Neural cell (in vitro differentiated cells): ENCODE data around the gene LATS2. TPM values are rescaled to one million over a fixed set of nuclear protein-coding genes. Genes with fewer than 3 reads are reported as not detected.

ENCODE experiments used
- H2AFZ ChIP-seq: fragments of 200-600, 300-800 bp; sonication (generic), shearing (Covaris generic); 2 replicates; pipeline ENCODE4 v1.6.0; 2014; ENCODE audit warnings: low read depth, mild to moderate bottlenecking, antibody characterized with exemption, low read length, moderate library complexity
- H3F3A ChIP-seq: fragments of 200-600 bp; shearing (Covaris generic); 2 replicates; pipeline ENCODE4 v1.6.1; 2016; ENCODE audit warnings: mild to moderate bottlenecking, moderate library complexity, mixed read lengths, antibody characterized with exemption, low read length; ENCODE audit not compliant: insufficient read depth, poor library complexity, severe bottlenecking
- H3K27ac ChIP-seq: fragments of 200-600, 300-800 bp; sonication (generic), shearing (Covaris generic); 2 replicates; pipeline ENCODE4 v1.5.1; 2014; ENCODE audit warnings: mild to moderate bottlenecking, low read length, moderate library complexity
- H3K27me3 ChIP-seq: fragments of 300-800, 200-600 bp; sonication (generic), shearing (Covaris generic); 2 replicates; pipeline ENCODE4 v1.6.0; 2014; ENCODE audit warnings: mild to moderate bottlenecking, low read depth, low read length, moderate library complexity; ENCODE audit not compliant: insufficient read depth
- H3K36me3 ChIP-seq: fragments of 300-800, 200-600 bp; sonication (generic), shearing (Covaris generic); 2 replicates; pipeline ENCODE4 v1.5.1; 2014; ENCODE audit warnings: mild to moderate bottlenecking, antibody characterized with exemption, low read length, moderate library complexity; ENCODE audit not compliant: insufficient read depth
- H3K4me2 ChIP-seq: fragments of 300-800, 200-600 bp; sonication (generic), shearing (Covaris generic); 2 replicates; pipeline ENCODE4 v1.6.0; 2014; ENCODE audit warnings: mild to moderate bottlenecking, low read length
- H3K4me3 ChIP-seq: fragments of 300-800, 200-600 bp; sonication (generic), shearing (Covaris generic); 2 replicates; pipeline ENCODE4 v1.5.1; 2014; ENCODE audit warnings: mild to moderate bottlenecking, low read length, moderate library complexity
- H3K79me2 ChIP-seq: fragments of 200-600 bp; shearing (Covaris generic); replicated peaks from 2 replicates; pipeline ENCODE4 v1.6.0; 2014; ENCODE audit warnings: mild to moderate bottlenecking, low read length, moderate library complexity; ENCODE audit not compliant: insufficient read depth
- H3K9ac ChIP-seq: fragments of 300-800, 200-600 bp; sonication (generic), shearing (Covaris generic); 2 replicates; pipeline ENCODE4 v1.6.1; 2016; ENCODE audit warnings: mild to moderate bottlenecking, low read length, mixed read lengths
- H3K9me2 ChIP-seq: fragments of 200-600 bp; shearing (Covaris generic); 2 replicates; pipeline ENCODE4 v1.6.1; 2016; ENCODE audit warnings: mild to moderate bottlenecking, low read length, mixed read lengths; ENCODE audit not compliant: insufficient read depth
- H3K9me3 ChIP-seq: fragments of 200-600, 300-800 bp; sonication (generic), shearing (Covaris generic); 2 replicates; pipeline ENCODE4 v1.6.1; 2016; ENCODE audit warnings: mild to moderate bottlenecking, mixed run types, low read length, moderate library complexity, mixed read lengths
- H4K20me1 ChIP-seq: fragments of 200-600 bp; shearing (Covaris generic); 2 replicates; pipeline ENCODE4 v1.6.1; 2016; ENCODE audit warnings: mild to moderate bottlenecking, mixed run types; ENCODE audit not compliant: insufficient read depth
- EP300 ChIP-seq: fragments of 450-650 bp; conservative IDR thresholded peaks from 2 replicates; pipeline ENCODE4 v1.6.1; 2014; ENCODE audit warnings: antibody characterized with exemption, mild to moderate bottlenecking, moderate library complexity; ENCODE audit not compliant: poor library complexity, severe bottlenecking
- EZH2 ChIP-seq: fragments of 200-600, 300-800 bp; shearing (Covaris generic), sonication (generic); IDR thresholded peaks from 2 replicates; pipeline ENCODE4 v1.6.1; 2014; ENCODE audit warnings: antibody characterized with exemption, low read length, borderline replicate concordance, mild to moderate bottlenecking; ENCODE audit not compliant: insufficient read depth, poor library complexity, severe bottlenecking
- MXI1 ChIP-seq: fragments of 450-650 bp; conservative IDR thresholded peaks from 2 replicates; pipeline ENCODE4 v1.6.1; 2014; ENCODE audit warnings: antibody characterized with exemption, mild to moderate bottlenecking; ENCODE audit not compliant: poor library complexity, severe bottlenecking
- POLR2AphosphoS5 ChIP-seq: IDR thresholded peaks from 2 replicates; pipeline ENCODE4 v1.6.1; 2012
- RAD21 ChIP-seq: fragments of 450-650 bp; conservative IDR thresholded peaks from 2 replicates; pipeline ENCODE4 v1.6.1; 2014; ENCODE audit warnings: antibody characterized with exemption, mild to moderate bottlenecking, moderate library complexity
- SMC3 ChIP-seq: fragments of 450-650 bp; conservative IDR thresholded peaks from 2 replicates; pipeline ENCODE4 v1.6.1; 2014; ENCODE audit warnings: antibody characterized with exemption, mild to moderate bottlenecking, moderate library complexity; ENCODE audit not compliant: poor library complexity
- TAF1 ChIP-seq: IDR thresholded peaks from 2 replicates; pipeline ENCODE4 v1.6.1; 2012; ENCODE audit warnings: low read depth
- polyA plus RNA-seq: library from polyadenylated mRNA; depleted of rRNA; stranded (reverse); fragments of >200 nt; gene quantifications from 2 replicates; pipeline ENCODE4 v1.2.3, GENCODE V29; 2014
- TF ChIP-seq, protein P1 (sequence below): IDR thresholded peaks from 2 replicates; pipeline ENCODE4 v1.6.1; 2012; ENCODE audit warnings: borderline replicate concordance
- TF ChIP-seq, protein P2 (sequence below): fragments of 450-650 bp; IDR thresholded peaks from 2 replicates; pipeline ENCODE4 v1.5.1; 2014; ENCODE audit warnings: antibody characterized with exemption, mild to moderate bottlenecking, moderate library complexity; ENCODE audit not compliant: poor library complexity, severe bottlenecking

LATS2 gene
- polyA plus RNA-seq, 1 donor from 2014 or later, result 2.6 TPM

DNA sequence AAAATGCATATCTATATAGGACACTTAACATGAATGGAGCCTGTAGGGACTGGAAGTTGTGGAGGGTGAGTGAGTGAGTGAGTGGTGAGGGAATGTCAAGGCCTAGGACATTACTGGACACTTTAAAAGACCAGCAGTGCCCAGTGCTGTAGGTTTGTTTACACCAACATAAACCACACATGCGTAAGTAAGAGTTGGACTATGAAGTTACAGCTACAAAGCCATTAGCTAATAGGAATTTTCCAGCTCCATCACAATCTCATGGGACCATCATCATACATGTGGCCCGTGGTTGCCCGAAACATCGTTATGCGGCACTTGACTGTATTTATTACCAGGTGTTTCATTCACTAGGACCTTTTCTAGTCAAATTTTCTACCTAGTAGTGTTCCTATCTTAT is 49.2 kb downstream of the LATS2 start:
- Histone ChIP-seq H3K27me3 (no peaks in the 10 kb centered on the region), H3K27ac (no peak overlapping the region), H3K36me3 (no peaks in the 10 kb centered on the region), H2AFZ (no peak overlapping the region), H3K4me2 (no peak overlapping the region), H3K9ac (no peak overlapping the region), H3K9me3 (no peaks in the 10 kb centered on the region), H3K4me3 (no peak overlapping the region), H3K9me2 (no peaks in the 10 kb centered on the region), H3K79me2 (no peaks in the 10 kb centered on the region), H4K20me1 (no peaks in the 10 kb centered on the region), H3F3A (no peaks in the 10 kb centered on the region)
- TF ChIP-seq POLR2AphosphoS5 (no peak), SMC3 (no peak), EP300 (no peak), MXI1 (no peak), RAD21 (no peak), TAF1 (no peak)
- TF ChIP-seq, protein P1, sequence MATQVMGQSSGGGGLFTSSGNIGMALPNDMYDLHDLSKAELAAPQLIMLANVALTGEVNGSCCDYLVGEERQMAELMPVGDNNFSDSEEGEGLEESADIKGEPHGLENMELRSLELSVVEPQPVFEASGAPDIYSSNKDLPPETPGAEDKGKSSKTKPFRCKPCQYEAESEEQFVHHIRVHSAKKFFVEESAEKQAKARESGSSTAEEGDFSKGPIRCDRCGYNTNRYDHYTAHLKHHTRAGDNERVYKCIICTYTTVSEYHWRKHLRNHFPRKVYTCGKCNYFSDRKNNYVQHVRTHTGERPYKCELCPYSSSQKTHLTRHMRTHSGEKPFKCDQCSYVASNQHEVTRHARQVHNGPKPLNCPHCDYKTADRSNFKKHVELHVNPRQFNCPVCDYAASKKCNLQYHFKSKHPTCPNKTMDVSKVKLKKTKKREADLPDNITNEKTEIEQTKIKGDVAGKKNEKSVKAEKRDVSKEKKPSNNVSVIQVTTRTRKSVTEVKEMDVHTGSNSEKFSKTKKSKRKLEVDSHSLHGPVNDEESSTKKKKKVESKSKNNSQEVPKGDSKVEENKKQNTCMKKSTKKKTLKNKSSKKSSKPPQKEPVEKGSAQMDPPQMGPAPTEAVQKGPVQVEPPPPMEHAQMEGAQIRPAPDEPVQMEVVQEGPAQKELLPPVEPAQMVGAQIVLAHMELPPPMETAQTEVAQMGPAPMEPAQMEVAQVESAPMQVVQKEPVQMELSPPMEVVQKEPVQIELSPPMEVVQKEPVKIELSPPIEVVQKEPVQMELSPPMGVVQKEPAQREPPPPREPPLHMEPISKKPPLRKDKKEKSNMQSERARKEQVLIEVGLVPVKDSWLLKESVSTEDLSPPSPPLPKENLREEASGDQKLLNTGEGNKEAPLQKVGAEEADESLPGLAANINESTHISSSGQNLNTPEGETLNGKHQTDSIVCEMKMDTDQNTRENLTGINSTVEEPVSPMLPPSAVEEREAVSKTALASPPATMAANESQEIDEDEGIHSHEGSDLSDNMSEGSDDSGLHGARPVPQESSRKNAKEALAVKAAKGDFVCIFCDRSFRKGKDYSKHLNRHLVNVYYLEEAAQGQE, result no peak
- TF ChIP-seq, protein P2, sequence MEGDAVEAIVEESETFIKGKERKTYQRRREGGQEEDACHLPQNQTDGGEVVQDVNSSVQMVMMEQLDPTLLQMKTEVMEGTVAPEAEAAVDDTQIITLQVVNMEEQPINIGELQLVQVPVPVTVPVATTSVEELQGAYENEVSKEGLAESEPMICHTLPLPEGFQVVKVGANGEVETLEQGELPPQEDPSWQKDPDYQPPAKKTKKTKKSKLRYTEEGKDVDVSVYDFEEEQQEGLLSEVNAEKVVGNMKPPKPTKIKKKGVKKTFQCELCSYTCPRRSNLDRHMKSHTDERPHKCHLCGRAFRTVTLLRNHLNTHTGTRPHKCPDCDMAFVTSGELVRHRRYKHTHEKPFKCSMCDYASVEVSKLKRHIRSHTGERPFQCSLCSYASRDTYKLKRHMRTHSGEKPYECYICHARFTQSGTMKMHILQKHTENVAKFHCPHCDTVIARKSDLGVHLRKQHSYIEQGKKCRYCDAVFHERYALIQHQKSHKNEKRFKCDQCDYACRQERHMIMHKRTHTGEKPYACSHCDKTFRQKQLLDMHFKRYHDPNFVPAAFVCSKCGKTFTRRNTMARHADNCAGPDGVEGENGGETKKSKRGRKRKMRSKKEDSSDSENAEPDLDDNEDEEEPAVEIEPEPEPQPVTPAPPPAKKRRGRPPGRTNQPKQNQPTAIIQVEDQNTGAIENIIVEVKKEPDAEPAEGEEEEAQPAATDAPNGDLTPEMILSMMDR, result no peak

DNA sequence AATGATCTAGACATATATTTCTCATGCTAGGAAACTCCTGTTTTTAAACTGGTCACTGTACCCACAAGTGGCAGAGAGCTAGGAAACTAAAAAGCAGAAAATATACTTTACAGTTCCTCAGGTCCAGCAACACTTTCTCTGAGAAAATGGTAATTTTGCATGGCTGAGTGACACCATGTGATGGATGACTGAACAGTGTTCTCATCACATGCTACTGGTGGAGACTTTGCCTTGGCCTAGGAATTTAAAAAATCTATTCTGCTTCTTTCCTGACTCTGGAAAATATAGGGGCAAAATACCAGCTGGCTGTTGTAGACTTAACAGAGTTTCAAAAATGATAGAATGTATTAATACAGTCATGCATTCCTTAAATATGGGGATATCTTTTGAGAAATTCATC is 50.0 kb downstream of the LATS2 start:
- Histone ChIP-seq H3K9ac (no peak overlapping the region), H4K20me1 (no peaks in the 10 kb centered on the region), H3K4me3 (no peak overlapping the region), H3K36me3 (no peaks in the 10 kb centered on the region), H3K79me2 (no peaks in the 10 kb centered on the region), H3F3A (no peaks in the 10 kb centered on the region), H3K4me2 (no peak overlapping the region), H3K27ac (no peak overlapping the region), H3K27me3 (no peaks in the 10 kb centered on the region), H3K9me2 (no peaks in the 10 kb centered on the region), H2AFZ (no peak overlapping the region), H3K9me3 (no peaks in the 10 kb centered on the region)
- TF ChIP-seq, protein P2, result no peak
- TF ChIP-seq MXI1 (no peak), POLR2AphosphoS5 (no peak), EZH2 (no peak), EP300 (no peak), TAF1 (no peak), RAD21 (no peak), SMC3 (no peak)
- TF ChIP-seq, protein P1, result no peak
